ENCODE data around the gene TMEM130.

- TF ChIP-seq CTCF (conservative IDR thresholded peaks at IDR 0.05), result no peak
- TF ChIP-seq EZH2 (IDR thresholded peaks at IDR 0.05; ENCODE audit: low read depth), result no peak
Observed at GRCh38 chr7:98911916-98912315, 42.1 kb upstream of the TMEM130 start.
